K562 (cell line): ENCODE results near the gene LPCAT3.

Source experiments
- CBX8 ChIP-seq: fragments of 200-600 bp; sonication (generic); IDR thresholded peaks from 2 replicates; pipeline ENCODE4 v1.6.1; 2012; ENCODE audit warnings: borderline replicate concordance, mixed run types, low read depth, mild to moderate bottlenecking, moderate library complexity, mixed read lengths, low read length, control low read depth, inconsistent platforms; ENCODE audit not compliant: poor library complexity, severe bottlenecking; ENCODE audit errors: extremely low read depth
- CEBPB ChIP-seq: fragments of 450-650 bp; IDR thresholded peaks from 2 replicates; pipeline ENCODE4 v1.6.1; 2016; ENCODE audit warnings: missing genetic modification characterization, missing compliant biosample characterization
- CTCF ChIP-seq, 3 experiments: IDR thresholded peaks in 2 of 3; conservative IDR thresholded peaks in 1 of 3; 2 replicates each; pipeline ENCODE4 v1.5.1; 2011 to 2012; ENCODE audit warnings: low read length in 3 of 3, mild to moderate bottlenecking in 3 of 3, control low read depth in 2 of 3, improper control_type of control experiment in 1 of 3, inconsistent platforms in 1 of 3, low read depth in 1 of 3, mixed read lengths in 1 of 3, moderate library complexity in 1 of 3; ENCODE audit not compliant: insufficient read depth in 2 of 3
- HDAC1 ChIP-seq, 2 experiments: fragments of 450-650 bp; IDR thresholded peaks; 2 replicates each; pipeline ENCODE4 v1.6.1; 2016 to 2017; ENCODE audit warnings: inconsistent platforms in 1 of 2, mild to moderate bottlenecking in 1 of 2, moderate library complexity in 1 of 2
- POLR2A ChIP-seq: fragments of 450-650 bp; conservative IDR thresholded peaks from 2 replicates; pipeline ENCODE4 v1.6.1; 2016
- SMAD1 ChIP-seq: fragments of 150-350 bp; IDR thresholded peaks from 2 replicates; pipeline ENCODE4 v1.6.1; 2014; ENCODE audit warnings: low read length, low read depth; ENCODE audit not compliant: partially characterized antibody
- SMC3 ChIP-seq: conservative IDR thresholded peaks from 2 replicates; pipeline ENCODE4 v1.6.1; 2011; ENCODE audit warnings: low read depth, low read length, improper control_type of control experiment; ENCODE audit not compliant: insufficient read depth
- TARDBP ChIP-seq: fragments of 450-650 bp; IDR thresholded peaks from 2 replicates; pipeline ENCODE4 v1.6.1; 2016
- ZBTB40 ChIP-seq, 2 experiments: fragments of 450-650 bp in 1 of 2; sonication (generic) in 1 of 2; formaldehyde crosslinking in 1 of 2; IDR thresholded peaks; 2 replicates each; pipeline versions ENCODE4 v1.7.1 to v1.9.0; 2016 to 2022; ENCODE audit warnings: inconsistent platforms in 1 of 2, mild to moderate bottlenecking in 1 of 2, missing genetic modification reagents in 1 of 2
- ZNF318 ChIP-seq, 2 experiments: fragments of 450-650 bp; IDR thresholded peaks; 2 replicates each; pipeline ENCODE4 v1.6.1; 2016; ENCODE audit warnings: mild to moderate bottlenecking in 2 of 2, borderline replicate concordance in 1 of 2, low read depth in 1 of 2, moderate library complexity in 1 of 2

- TF ChIP-seq CBX8, result no peak
- no peak for TF ChIP-seq TARDBP
- no peak for TF ChIP-seq POLR2A
- TF ChIP-seq ZBTB40 (IDR thresholded peaks at IDR 0.05), result no peak
- TF ChIP-seq ZBTB40 (CRISPR knock-in tag; IDR thresholded peaks at IDR 0.05), result no peak
- no peak for TF ChIP-seq HDAC1 (IDR thresholded peaks at IDR 0.05)
- no peak for TF ChIP-seq CTCF (IDR thresholded peaks at IDR 0.05 in 2 of 3, conservative IDR thresholded peaks at IDR 0.05 in 1 of 3; ENCODE audit: insufficient read depth in 2 of 3, low read depth in 1 of 3, low read length in 3 of 3)
- TF ChIP-seq CEBPB (tag), result no peak
- TF ChIP-seq ZNF318 (IDR thresholded peaks at IDR 0.05; ENCODE audit: borderline replicate concordance in 1 of 2, low read depth in 1 of 2), result no peak
- no peak for TF ChIP-seq SMAD1
- no peak for TF ChIP-seq SMC3
Observed at GRCh38 chr12:7067096-7067495, 48.8 kb upstream of the LPCAT3 start.
